Transverse colon (tissue), 4 donors: ENCODE data around the gene TLL1. TPM values are rescaled to one million over a fixed set of nuclear protein-coding genes. Genes with fewer than 3 reads are reported as not detected.

ENCODE experiments used
- DNase-seq: peaks from one replicate; pipeline ENCODE4 v3.0.0-alpha.2; 2019
- H3K27ac ChIP-seq, 4 donors: fragments of 200-600 bp; sonication (generic); 2 replicates each; pipeline ENCODE4 v1.5.1; 2016 to 2018; ENCODE audit warnings: inconsistent platforms in 4 of 4
- H3K27me3 ChIP-seq: fragments of 200-600 bp; sonication (generic); 2 replicates; pipeline ENCODE4 v1.5.1; 2017; ENCODE audit warnings: inconsistent platforms
- H3K36me3 ChIP-seq, 4 donors: fragments of 200-600 bp; sonication (generic); 2 replicates each; pipeline ENCODE4 v1.5.1; 2017 to 2019; ENCODE audit warnings: inconsistent platforms in 4 of 4
- H3K4me1 ChIP-seq, 4 donors: fragments of 200-600 bp; sonication (generic); 2 replicates each; pipeline ENCODE4 v1.5.1; 2017 to 2020; ENCODE audit warnings: inconsistent platforms in 4 of 4
- H3K4me3 ChIP-seq, 4 donors: fragments of 200-600 bp; sonication (generic); 1 replicate in 1 of 4; 2 replicates in 3 of 4; pipeline versions ENCODE4 v1.5.1 to v1.6.1; 2017 to 2019; ENCODE audit warnings: inconsistent platforms in 4 of 4
- H3K9me3 ChIP-seq, 2 donors: fragments of 200-600 bp; sonication (generic); 2 replicates each; pipeline ENCODE4 v1.5.1; 2017 to 2019; ENCODE audit warnings: inconsistent platforms in 2 of 2
- CTCF ChIP-seq, 5 experiments: fragments of 200-600 bp in 3 of 5; fragments of 450-650 bp in 2 of 5; sonication (generic) in 3 of 5; IDR thresholded peaks; 1 replicate in 2 of 5; 2 replicates in 3 of 5; pipeline ENCODE4 v1.5.1; 2016 to 2017; ENCODE audit warnings: antibody characterized with exemption in 5 of 5, inconsistent platforms in 3 of 5, mild to moderate bottlenecking in 2 of 5, moderate library complexity in 1 of 5
- EP300 ChIP-seq: sonication (generic); formaldehyde crosslinking; IDR thresholded peaks from one replicate; pipeline ENCODE4 v1.6.1; 2017; ENCODE audit warnings: antibody characterized with exemption, low read depth
- POLR2A ChIP-seq: fragments of 450-650 bp; IDR thresholded peaks from one replicate; pipeline ENCODE4 v1.6.1; 2016; ENCODE audit warnings: antibody characterized with exemption, mild to moderate bottlenecking, moderate library complexity
- POLR2AphosphoS5 ChIP-seq, 3 donors: sonication (generic); formaldehyde crosslinking; IDR thresholded peaks; one replicate each; pipeline ENCODE4 v1.6.1; 2016; ENCODE audit warnings: antibody characterized with exemption in 3 of 3
- WGBS, 2 donors: methylation state at CpG; one replicate each; pipeline ENCODE4 v1.1.5; 2018; ENCODE audit warnings: low coverage in 1 of 2; 5-methylcytosine and 5-hydroxymethylcytosine counted together
- in situ Hi-C, 4 donors: fragments of 200-750 bp; cut with MboI; loops; one replicate each; pipeline versions ENCODE4 v1.15.0 to v1.15.1; 2017; ENCODE audit warnings: low sequenced_read_pairs in 3 of 4, low pct_ligation_motif_present in 1 of 4, low pct_unique_long_range_greater_than_20kb in 1 of 4
- intact Hi-C: fragments of 100-400 bp; cut with DNase I; formaldehyde crosslinking; loops from one replicate; pipeline ENCODE4 v1.15.1; 2023; ENCODE audit warnings: low total_unique reads
- total RNA-seq, 4 donors: library from RNA; depleted of rRNA; stranded (reverse); fragments of >200 nt; gene quantifications; one replicate each; pipeline ENCODE4 v1.1.0, GENCODE V29; 2016

Gene TLL1
- total RNA-seq, 4 donors from 2014 or later, result 1.00 to 3.7 (median 1.6) TPM

- no peaks in the 10 kb centered on the region for H3K4me1 ChIP-seq
- H3K4me3 ChIP-seq, result no peak overlapping the region
- no peaks in the 10 kb centered on the region for H3K27me3 ChIP-seq
- in situ Hi-C loops, result no loop called here
- H3K36me3 ChIP-seq, result no peaks in the 10 kb centered on the region
- no peak for DNase-seq
- no peaks in the 10 kb centered on the region for H3K9me3 ChIP-seq
- no peak overlapping the region for H3K27ac ChIP-seq
- TF ChIP-seq POLR2AphosphoS5 (IDR thresholded peaks at IDR 0.05) (no peak), CTCF (IDR thresholded peaks at IDR 0.05) (no peak), EP300 (no peak), POLR2A (no peak)
- 71 to 88% methylated on average over 4 of the region's 4 CpGs for WGBS, 2 donors
- intact Hi-C loops, result no loop called here
These were observed 71.9 kb downstream of the TLL1 start for GRCh38 chr4:165944900-165945299.

GRCh38 chr4:165945991-165946390, 73.0 kb downstream of the TLL1 start:
- 58 to 76% methylated on average over 2 to 3 of the region's 3 CpGs for WGBS, 2 donors
- Histone ChIP-seq H3K4me1 (no peaks in the 10 kb centered on the region), H3K9me3 (no peaks in the 10 kb centered on the region), H3K27me3 (no peaks in the 10 kb centered on the region), H3K27ac (no peak overlapping the region), H3K4me3 (no peak overlapping the region), H3K36me3 (no peaks in the 10 kb centered on the region)
- intact Hi-C loops, result no loop called here
- no peak for DNase-seq
- in situ Hi-C loops, result no loop called here
- TF ChIP-seq EP300, result no peak
- TF ChIP-seq POLR2A, result no peak
- TF ChIP-seq POLR2AphosphoS5 (IDR thresholded peaks at IDR 0.05), result no peak
- TF ChIP-seq CTCF (IDR thresholded peaks at IDR 0.05), result no peak

GRCh38 chr4:165947019-165947418, 74.0 kb downstream of the TLL1 start:
- no peak for DNase-seq
- H3K9me3 ChIP-seq, result no peaks in the 10 kb centered on the region
- H3K27me3 ChIP-seq, result no peaks in the 10 kb centered on the region
- TF ChIP-seq POLR2A (no peak), POLR2AphosphoS5 (IDR thresholded peaks at IDR 0.05) (no peak), CTCF (IDR thresholded peaks at IDR 0.05) (no peak), EP300 (no peak)
- intact Hi-C loops, result no loop called here
- H3K36me3 ChIP-seq, result no peaks in the 10 kb centered on the region
- WGBS, 2 donors, result 81 to 93% methylated on average over 3 of the region's 3 CpGs
- H3K27ac ChIP-seq, result no peak overlapping the region
- in situ Hi-C loops, result no loop called here
- no peaks in the 10 kb centered on the region for H3K4me1 ChIP-seq
- no peak overlapping the region for H3K4me3 ChIP-seq

- Histone ChIP-seq H3K4me3 (no peak overlapping the region), H3K4me1 (no peaks in the 10 kb centered on the region), H3K36me3 (no peaks in the 10 kb centered on the region), H3K27me3 (no peaks in the 10 kb centered on the region), H3K9me3 (no peaks in the 10 kb centered on the region), H3K27ac (no peak overlapping the region)
- TF ChIP-seq EP300 (no peak), POLR2AphosphoS5 (IDR thresholded peaks at IDR 0.05) (no peak), POLR2A (no peak), CTCF (IDR thresholded peaks at IDR 0.05) (no peak)
- 14 to 65% methylated on average over 2 to 4 of the region's 4 CpGs for WGBS, 2 donors
- intact Hi-C loops, result no loop called here
- in situ Hi-C loops, result no loop called here
- no peak for DNase-seq
These were observed 80.1 kb downstream of the TLL1 start for GRCh38 chr4:165953181-165953580.
